Stimulated activated naive CD8-positive, alpha-beta T cell treated with anti-CD3 and anti-CD28 coated beads, Interleukin-15, amount 100 ng/mL, for 72 hours (primary cell): ENCODE measurements around the gene HSF5.
A peak's percentile ranks its signal among the peaks of the same experiment; 100 is the strongest.
"Not testable (repeated sequence)": the region's sequence is repeated elsewhere in the genome, so short reads cannot be mapped to it uniquely, and the experiment has no call there.

ENCODE experiments used
- ATAC-seq: fragments of 150-1000 bp; cut with Tn5 transposase; 2 replicates; pipeline ENCODE4 v1.10.0; 2021; ENCODE audit warnings: mild to moderate bottlenecking, moderate library complexity
- DNase-seq, 2 donors: peaks; one replicate each; pipeline ENCODE4 v3.0.0; 2021 to 2022
- H3K27ac Mint-ChIP-seq, 2 donors: one replicate each; pipeline ENCODE4 v1.8.0; 2022; ENCODE audit warnings: mild to moderate bottlenecking in 2 of 2, mixed read lengths in 2 of 2, moderate library complexity in 2 of 2
- H3K27me3 Mint-ChIP-seq: one replicate; pipeline ENCODE4 v1.8.0; 2022; ENCODE audit warnings: mixed read lengths
- H3K4me1 Mint-ChIP-seq: one replicate; pipeline ENCODE4 v1.8.0; 2022; ENCODE audit warnings: mild to moderate bottlenecking, mixed read lengths
- H3K4me3 Mint-ChIP-seq, 2 donors: one replicate each; pipeline ENCODE4 v1.8.0; 2022; ENCODE audit warnings: mild to moderate bottlenecking in 2 of 2, mixed read lengths in 2 of 2, moderate library complexity in 1 of 2
- H3K9me3 Mint-ChIP-seq, 2 donors: one replicate each; pipeline ENCODE4 v1.8.0; 2022; ENCODE audit warnings: mixed read lengths in 2 of 2

HSF5 gene

GRCh38 chr17:58397421-58397820 lies 90.8 kb downstream of the HSF5 start:
- not testable (repeated sequence) for H3K27me3 Mint-ChIP-seq, H3K27ac Mint-ChIP-seq, ATAC-seq, H3K4me3 Mint-ChIP-seq, H3K9me3 Mint-ChIP-seq, DNase-seq
- peaks cover 15% of the 10 kb centered on the region for H3K4me1 Mint-ChIP-seq

DNA sequence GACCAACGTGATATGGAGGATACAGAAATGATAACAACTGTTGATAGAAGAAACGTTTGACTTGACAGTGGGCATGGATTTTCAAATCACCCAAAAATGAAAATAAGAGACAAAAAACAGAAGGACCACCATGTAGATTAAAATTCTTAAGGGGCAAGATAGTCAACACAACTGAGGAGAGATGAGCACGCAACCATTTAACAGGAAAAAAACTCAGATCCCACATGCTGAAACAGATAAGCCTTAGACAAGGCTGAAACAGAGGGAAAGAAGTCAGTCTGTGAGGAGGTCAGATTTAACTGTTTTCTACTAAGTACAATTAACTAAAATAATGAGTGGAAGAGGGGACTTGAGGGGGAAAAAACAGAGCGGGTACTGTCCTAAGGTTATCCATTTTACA lies 92.0 kb downstream of the HSF5 start:
- DNase-seq (no peak), ATAC-seq (no peak)
- H3K27ac Mint-ChIP-seq, result no peak overlapping the region
- H3K9me3 Mint-ChIP-seq, result no peaks in the 10 kb centered on the region
- no peak overlapping the region for H3K4me3 Mint-ChIP-seq
- H3K27me3 Mint-ChIP-seq, result no peaks in the 10 kb centered on the region
- H3K4me1 Mint-ChIP-seq, result peaks cover 5% of the 10 kb centered on the region

DNA sequence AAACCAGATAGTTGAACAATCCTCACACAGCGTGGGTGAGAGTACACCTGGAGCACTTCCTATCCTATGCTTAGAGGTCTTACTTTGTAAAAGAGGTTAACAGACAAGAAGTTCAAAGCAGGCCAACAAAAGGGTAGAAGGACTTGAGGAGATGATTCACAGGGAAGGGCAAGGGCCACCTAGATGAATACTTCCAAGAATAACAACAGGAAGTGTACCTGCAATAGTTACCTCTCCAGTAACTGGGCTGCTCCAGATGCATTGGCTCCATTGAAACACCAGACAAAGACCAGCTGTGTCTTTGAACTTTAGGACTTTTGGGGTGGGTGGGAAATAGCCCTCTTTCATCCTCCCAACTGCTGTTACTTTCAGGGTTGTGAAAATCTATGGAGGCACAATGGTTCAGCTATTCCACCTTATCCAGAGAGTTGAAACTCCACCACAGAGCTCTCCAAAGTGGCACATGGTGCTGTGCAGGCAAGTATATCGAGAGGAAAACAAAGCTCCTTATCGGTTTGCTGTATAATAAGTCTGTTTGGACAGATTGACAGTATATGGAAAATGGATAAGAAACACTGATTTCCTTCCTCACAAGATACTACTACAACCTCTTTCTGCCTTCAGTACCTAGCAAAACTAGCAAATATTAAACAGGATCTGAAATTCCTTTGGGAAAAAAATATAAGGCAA lies 93.5 kb downstream of the HSF5 start:
- H3K27me3 Mint-ChIP-seq, result no peaks in the 10 kb centered on the region
- ATAC-seq, result no peak
- H3K27ac Mint-ChIP-seq, result no peak overlapping the region

DNA sequence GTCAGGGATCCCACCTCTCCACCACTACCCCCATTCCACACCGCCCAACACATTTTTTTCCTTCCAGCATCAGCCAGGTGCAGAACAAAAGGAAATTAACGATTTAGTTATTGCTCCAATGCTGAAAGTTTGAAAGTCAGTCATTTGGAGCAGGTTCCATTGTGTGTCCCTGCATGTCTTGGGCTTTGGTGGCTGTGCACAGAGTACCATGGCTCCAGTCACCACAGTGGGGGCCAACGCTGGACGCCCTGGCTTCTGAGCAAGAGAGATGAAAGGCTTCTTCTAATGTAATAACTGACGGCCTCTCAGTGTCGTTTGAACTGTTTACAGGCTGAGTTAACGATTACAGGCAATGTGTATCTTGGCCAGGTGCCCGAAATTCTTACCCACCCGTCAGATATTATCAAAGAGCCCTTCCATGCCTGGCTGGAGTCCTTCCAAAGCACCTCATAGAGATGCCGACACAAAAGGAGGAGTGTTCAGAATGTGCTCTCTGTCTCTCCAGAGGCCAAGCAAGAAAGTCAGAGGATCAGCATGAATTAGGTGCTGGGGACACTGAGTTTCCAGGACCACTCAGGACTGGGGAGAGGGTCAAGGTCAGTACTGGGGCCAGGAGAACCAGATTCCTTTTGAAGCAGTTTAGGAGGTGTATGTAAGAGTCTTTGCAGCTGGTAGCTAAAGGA lies 96.8 kb downstream of the HSF5 start:
- peaks cover 8% of the 10 kb centered on the region for H3K4me1 Mint-ChIP-seq
- no peaks in the 10 kb centered on the region for H3K9me3 Mint-ChIP-seq
- peak overlapping the region in 1 of 2 donors; percentile 73 for H3K27ac Mint-ChIP-seq
- no peak overlapping the region for H3K4me3 Mint-ChIP-seq
- no peaks in the 10 kb centered on the region for H3K27me3 Mint-ChIP-seq
- DNase-seq (no peak), ATAC-seq (no peak)

More for the DNA sequence above, 93.5 kb downstream of the HSF5 start:
- Mint-ChIP-seq H3K4me3 (no peak overlapping the region), H3K9me3 (no peaks in the 10 kb centered on the region), H3K4me1 (peaks cover 2% of the 10 kb centered on the region)
- DNase-seq, result no peak

DNA sequence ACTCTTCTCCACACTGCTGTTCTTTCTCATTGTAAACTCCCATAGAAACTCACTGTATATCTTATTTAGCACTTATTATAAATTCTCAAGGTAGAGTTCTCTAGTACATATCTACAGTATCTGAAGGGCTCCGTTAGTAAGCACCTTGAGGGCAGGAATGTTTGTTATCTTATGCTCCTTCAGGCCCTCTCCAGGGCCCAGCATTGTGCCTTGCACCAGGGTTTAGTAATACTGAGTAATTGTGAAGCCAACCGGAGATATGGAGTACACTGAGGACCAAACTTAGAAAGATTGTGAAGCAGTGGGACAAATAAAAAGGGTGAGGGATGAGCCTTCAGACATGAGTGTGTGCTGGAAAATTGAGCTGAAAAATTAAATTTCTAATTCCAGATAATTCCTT lies 97.3 kb downstream of the HSF5 start:
- no peaks in the 10 kb centered on the region for H3K9me3 Mint-ChIP-seq
- ATAC-seq, result no peak
- peaks cover 8% of the 10 kb centered on the region for H3K4me1 Mint-ChIP-seq
- no peak overlapping the region for H3K4me3 Mint-ChIP-seq
- no peak overlapping the region for H3K27ac Mint-ChIP-seq
- DNase-seq, result no peak
- no peaks in the 10 kb centered on the region for H3K27me3 Mint-ChIP-seq

DNA sequence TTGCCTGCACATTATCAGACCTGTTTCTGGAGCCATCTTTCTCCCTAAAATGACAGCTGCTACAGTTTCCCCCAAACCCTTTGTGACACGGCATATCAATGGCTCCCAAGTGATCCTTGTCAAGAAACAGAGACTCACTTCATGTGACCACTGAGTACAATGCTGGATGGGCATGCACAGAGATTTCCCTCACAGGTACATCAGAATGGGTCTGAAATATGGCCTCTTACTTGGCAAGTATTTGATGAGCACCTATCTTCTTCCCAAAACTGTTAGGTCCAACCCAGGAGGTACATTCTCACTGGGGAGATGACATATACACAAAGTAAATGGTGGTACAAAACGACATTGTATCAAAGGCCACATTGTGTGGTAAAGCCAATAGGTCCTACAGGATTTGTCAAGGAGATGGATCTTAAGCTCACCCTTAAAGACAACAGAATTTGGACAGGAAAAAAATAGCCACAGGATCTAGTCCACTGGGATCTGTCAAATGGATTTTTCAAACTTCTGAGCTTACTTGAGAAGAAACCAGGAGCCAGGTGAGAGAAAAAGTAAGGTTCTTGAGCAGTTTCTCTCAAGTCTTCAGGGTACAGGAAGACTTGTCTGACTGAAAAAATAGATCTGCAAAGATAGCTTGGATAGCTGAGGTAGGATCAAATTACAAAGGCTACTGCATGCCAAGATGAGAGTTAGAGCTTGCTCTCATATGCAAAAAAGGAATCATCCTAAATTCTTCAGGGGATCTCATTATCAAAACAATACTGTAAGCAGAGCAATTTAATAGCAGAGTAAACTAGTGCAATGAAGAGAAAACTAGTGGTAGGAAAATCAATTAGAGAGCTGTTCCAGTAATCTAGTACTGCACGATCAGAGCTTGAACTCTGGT lies 99.7 kb downstream of the HSF5 start:
- no peak overlapping the region for H3K27ac Mint-ChIP-seq
- H3K4me1 Mint-ChIP-seq, result peaks cover 8% of the 10 kb centered on the region
- no peak for DNase-seq
- H3K4me3 Mint-ChIP-seq, result no peak overlapping the region
- H3K9me3 Mint-ChIP-seq, result no peaks in the 10 kb centered on the region
- no peak for ATAC-seq
- no peaks in the 10 kb centered on the region for H3K27me3 Mint-ChIP-seq

DNA sequence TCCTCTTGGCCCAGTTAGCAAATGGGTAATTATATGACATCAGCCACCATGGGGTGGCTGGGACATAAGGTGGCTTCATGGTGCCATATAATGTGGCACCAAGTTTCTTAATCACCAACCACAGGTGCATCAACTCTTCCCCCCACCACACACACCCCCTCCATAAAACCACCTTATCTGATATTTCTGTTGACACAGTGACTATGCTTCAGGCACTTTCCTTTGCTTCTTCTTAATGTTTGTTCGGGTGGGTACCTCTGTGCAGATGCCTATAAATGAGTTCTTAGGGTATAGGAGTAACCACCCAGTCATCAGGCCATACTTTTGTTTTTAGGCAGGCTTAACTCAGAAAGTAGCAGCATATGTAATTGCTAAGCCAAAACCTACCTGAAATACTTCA lies 100.4 kb downstream of the HSF5 start:
- ATAC-seq (peak; percentile 83), DNase-seq (no peak)
- H3K27ac Mint-ChIP-seq, result no peak overlapping the region

GRCh38 chr17:58386708-58387107 lies 101.5 kb downstream of the HSF5 start:
- peaks cover 21% of the 10 kb centered on the region for H3K4me1 Mint-ChIP-seq
- H3K9me3 Mint-ChIP-seq, result no peaks in the 10 kb centered on the region
- ATAC-seq (no peak), DNase-seq (no peak)
- H3K4me3 Mint-ChIP-seq, result no peak overlapping the region
- no peak overlapping the region for H3K27ac Mint-ChIP-seq
- no peaks in the 10 kb centered on the region for H3K27me3 Mint-ChIP-seq

More for the DNA sequence above, 100.4 kb downstream of the HSF5 start:
- Mint-ChIP-seq H3K4me3 (no peak overlapping the region), H3K4me1 (peaks cover 10% of the 10 kb centered on the region), H3K27me3 (no peaks in the 10 kb centered on the region), H3K9me3 (no peaks in the 10 kb centered on the region)

GRCh38 chr17:58385359-58385899 lies 102.8 kb downstream of the HSF5 start:
- DNase-seq (no peak), ATAC-seq (no peak)
- Mint-ChIP-seq H3K4me1 (peaks cover 31% of the 10 kb centered on the region), H3K4me3 (no peak overlapping the region), H3K9me3 (no peaks in the 10 kb centered on the region), H3K27ac (no peak overlapping the region), H3K27me3 (no peaks in the 10 kb centered on the region)

DNA sequence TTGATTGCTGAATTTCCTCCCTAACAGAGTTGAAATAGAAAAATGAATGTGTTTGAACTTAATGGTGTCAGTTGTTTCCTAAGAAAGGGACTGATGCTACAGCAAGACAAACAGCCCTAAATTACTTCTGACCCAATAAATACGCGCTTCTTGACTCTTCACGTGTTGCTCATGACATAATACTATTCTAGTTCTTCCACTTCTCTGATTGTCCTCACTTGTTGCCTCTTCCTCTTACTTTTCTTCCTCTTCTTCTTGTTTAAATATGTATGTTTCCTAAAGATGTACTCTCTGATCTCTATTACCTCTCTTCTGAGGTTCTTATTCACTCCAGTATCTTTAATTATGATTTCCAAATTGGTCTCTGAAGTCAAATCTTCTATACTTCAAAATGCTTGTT lies 103.3 kb downstream of the HSF5 start:
- no peak overlapping the region for H3K4me3 Mint-ChIP-seq
- H3K27ac Mint-ChIP-seq, result no peak overlapping the region
- no peak for ATAC-seq

GRCh38 chr17:58383892-58384462 lies 104.2 kb downstream of the HSF5 start:
- H3K27me3 Mint-ChIP-seq, result no peaks in the 10 kb centered on the region
- no peaks in the 10 kb centered on the region for H3K9me3 Mint-ChIP-seq
- no peak overlapping the region for H3K4me3 Mint-ChIP-seq
- peaks cover 40% of the 10 kb centered on the region for H3K4me1 Mint-ChIP-seq
- no peak overlapping the region for H3K27ac Mint-ChIP-seq
- no peak for DNase-seq
- no peak for ATAC-seq

More for the DNA sequence above, 103.3 kb downstream of the HSF5 start:
- Mint-ChIP-seq H3K9me3 (no peaks in the 10 kb centered on the region), H3K27me3 (no peaks in the 10 kb centered on the region), H3K4me1 (peaks cover 31% of the 10 kb centered on the region)
- no peak for DNase-seq

DNA sequence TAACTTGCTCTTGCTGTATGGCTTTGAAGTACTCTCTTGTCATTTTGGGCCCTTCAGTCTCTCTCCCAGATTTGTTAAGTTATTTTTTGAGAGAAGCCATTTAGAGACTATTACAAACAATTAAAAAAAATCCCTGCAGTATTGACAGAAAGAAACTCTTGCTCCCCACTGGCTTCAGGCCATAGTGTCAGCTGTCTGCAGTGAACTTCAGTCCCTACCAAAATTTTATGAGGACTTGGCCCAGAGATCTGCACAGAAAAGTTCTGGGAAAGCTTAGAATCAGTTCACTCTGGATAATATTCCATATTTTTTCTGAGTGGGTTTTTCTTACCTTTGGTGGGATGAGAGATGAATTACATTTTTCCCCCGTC lies 105.4 kb downstream of the HSF5 start:
- no peak for DNase-seq
- peak overlapping the region in 1 of 2 donors; percentile 68 for H3K27ac Mint-ChIP-seq
- no peaks in the 10 kb centered on the region for H3K27me3 Mint-ChIP-seq
- no peak for ATAC-seq
- H3K9me3 Mint-ChIP-seq, result no peaks in the 10 kb centered on the region
- H3K4me3 Mint-ChIP-seq, result no peak overlapping the region
- H3K4me1 Mint-ChIP-seq, result peaks cover 37% of the 10 kb centered on the region

- DNase-seq (no peak), ATAC-seq (peak; percentile 95)
- H3K4me1 Mint-ChIP-seq, result peaks cover 36% of the 10 kb centered on the region
- no peaks in the 10 kb centered on the region for H3K27me3 Mint-ChIP-seq
- no peaks in the 10 kb centered on the region for H3K9me3 Mint-ChIP-seq
- H3K4me3 Mint-ChIP-seq, result peak overlapping the region; percentile 4 to 40
- peak overlapping the region; percentile 2 to 68 for H3K27ac Mint-ChIP-seq
Measured at GRCh38 chr17:58382108-58382871, 105.9 kb downstream of the HSF5 start.

GRCh38 chr17:58381124-58382035 lies 106.8 kb downstream of the HSF5 start:
- no peak for DNase-seq
- Mint-ChIP-seq H3K4me1 (peaks cover 36% of the 10 kb centered on the region), H3K9me3 (no peaks in the 10 kb centered on the region), H3K27me3 (no peaks in the 10 kb centered on the region), H3K27ac (no peak overlapping the region), H3K4me3 (no peak overlapping the region)
- no peak for ATAC-seq
